GM21390 (cell line): ENCODE data around the gene CEACAM18.
"Not testable (repeated sequence)": the region's sequence is repeated elsewhere in the genome, so short reads cannot be mapped to it uniquely, and the experiment has no call there.

Source experiments
- ATAC-seq: cut with Tn5 transposase; IDR thresholded peaks from one replicate; pipeline ENCODE4 v1.9.1; 2021; ENCODE audit not compliant: unreplicated experiment

The CEACAM18 gene

GRCh38 chr19:51460164-51460992 lies 18.0 kb upstream of the CEACAM18 start:
- ATAC-seq, result no peak

- ATAC-seq, result no peak
Observed at GRCh38 chr19:51461723-51462161, 16.6 kb upstream of the CEACAM18 start.

- ATAC-seq, result no peak
Observed at GRCh38 chr19:51462276-51462675, 16.1 kb upstream of the CEACAM18 start.

- no peak for ATAC-seq
Observed at GRCh38 chr19:51462681-51463080, 15.7 kb upstream of the CEACAM18 start.

GRCh38 chr19:51463976-51464581 lies 14.3 kb upstream of the CEACAM18 start:
- not testable (repeated sequence) for ATAC-seq

GRCh38 chr19:51466723-51467122 lies 11.6 kb upstream of the CEACAM18 start:
- no peak for ATAC-seq

- ATAC-seq, result no peak
Observed at GRCh38 chr19:51467864-51468544, 10.3 kb upstream of the CEACAM18 start.

GRCh38 chr19:51468545-51468920 lies 9.8 kb upstream of the CEACAM18 start:
- ATAC-seq, result no peak

- ATAC-seq, result no peak
Observed at GRCh38 chr19:51469162-51469561, 9.2 kb upstream of the CEACAM18 start.

- ATAC-seq, result no peak
Observed at GRCh38 chr19:51469629-51470028, 8.7 kb upstream of the CEACAM18 start.

- ATAC-seq, result no peak
Observed at GRCh38 chr19:51470966-51471365, 7.4 kb upstream of the CEACAM18 start.

- ATAC-seq, result no peak
Observed at GRCh38 chr19:51471527-51471926, 6.8 kb upstream of the CEACAM18 start.

GRCh38 chr19:51472607-51473006 lies 5.7 kb upstream of the CEACAM18 start:
- no peak for ATAC-seq

- no peak for ATAC-seq
Observed at GRCh38 chr19:51473009-51473707, 5.2 kb upstream of the CEACAM18 start.

- ATAC-seq, result no peak
Observed at GRCh38 chr19:51476164-51476563, 2.2 kb upstream of the CEACAM18 start.

- no peak for ATAC-seq
Observed at GRCh38 chr19:51477344-51477743, 995 bp upstream of the CEACAM18 start.

GRCh38 chr19:51479531-51480331 lies 1.4 kb downstream of the CEACAM18 start:
- ATAC-seq, result no peak

- ATAC-seq, result no peak
Observed at GRCh38 chr19:51480590-51480989, 2.3 kb downstream of the CEACAM18 start.

GRCh38 chr19:51485960-51486660 lies 7.8 kb downstream of the CEACAM18 start:
- ATAC-seq, result no peak

- no peak for ATAC-seq
Observed at GRCh38 chr19:51488491-51488890, 10.2 kb downstream of the CEACAM18 start.
